ENCODE data around the gene MINK1. TPM values are rescaled to one million over a fixed set of nuclear protein-coding genes. Genes with fewer than 3 reads are reported as not detected.
"Not testable (repeated sequence)": the region's sequence is repeated elsewhere in the genome, so short reads cannot be mapped to it uniquely, and the experiment has no call there.

The MINK1 gene
- total and polyA plus RNA-seq, 2 donors from 2014 or later: 21.2 to 118 TPM

DNA sequence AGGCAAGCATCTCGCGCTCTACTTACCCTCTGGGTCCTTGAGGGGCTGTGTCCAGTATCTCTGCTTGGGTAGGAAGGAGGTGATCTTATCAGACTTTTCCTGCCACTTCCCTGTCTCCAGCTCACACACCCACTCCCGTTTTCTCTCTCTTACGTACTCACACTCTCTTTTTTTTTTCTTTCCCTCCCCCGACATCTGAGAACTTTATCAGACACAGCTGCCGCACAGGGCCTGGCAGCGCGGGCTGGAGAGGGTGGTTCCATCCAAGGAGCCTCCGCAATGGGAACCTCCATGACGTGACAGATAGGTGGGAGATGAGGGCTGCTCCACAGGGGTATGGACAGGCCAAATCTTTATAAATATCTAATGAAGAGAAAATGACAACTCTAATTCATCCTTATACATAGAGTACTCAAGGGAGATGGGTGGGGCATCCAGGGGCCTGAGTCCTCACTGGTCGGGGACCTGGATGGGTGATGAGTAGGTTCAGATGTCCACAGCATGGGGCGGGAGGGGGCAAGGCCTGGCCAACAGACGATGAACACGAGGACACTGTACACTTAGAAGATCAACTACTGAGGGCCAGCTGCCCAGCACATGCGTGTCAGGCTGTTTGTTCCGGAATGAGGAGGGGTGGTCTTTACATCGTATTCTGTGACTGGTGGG, 23.3 kb downstream of the MINK1 start:
- no peaks in the 10 kb centered on the region for H3K9me3 ChIP-seq (ENCODE audit: control insufficient read depth in 2 of 3, insufficient read depth in 1 of 3, low read length in 3 of 3)
- TF ChIP-seq, protein P1, sequence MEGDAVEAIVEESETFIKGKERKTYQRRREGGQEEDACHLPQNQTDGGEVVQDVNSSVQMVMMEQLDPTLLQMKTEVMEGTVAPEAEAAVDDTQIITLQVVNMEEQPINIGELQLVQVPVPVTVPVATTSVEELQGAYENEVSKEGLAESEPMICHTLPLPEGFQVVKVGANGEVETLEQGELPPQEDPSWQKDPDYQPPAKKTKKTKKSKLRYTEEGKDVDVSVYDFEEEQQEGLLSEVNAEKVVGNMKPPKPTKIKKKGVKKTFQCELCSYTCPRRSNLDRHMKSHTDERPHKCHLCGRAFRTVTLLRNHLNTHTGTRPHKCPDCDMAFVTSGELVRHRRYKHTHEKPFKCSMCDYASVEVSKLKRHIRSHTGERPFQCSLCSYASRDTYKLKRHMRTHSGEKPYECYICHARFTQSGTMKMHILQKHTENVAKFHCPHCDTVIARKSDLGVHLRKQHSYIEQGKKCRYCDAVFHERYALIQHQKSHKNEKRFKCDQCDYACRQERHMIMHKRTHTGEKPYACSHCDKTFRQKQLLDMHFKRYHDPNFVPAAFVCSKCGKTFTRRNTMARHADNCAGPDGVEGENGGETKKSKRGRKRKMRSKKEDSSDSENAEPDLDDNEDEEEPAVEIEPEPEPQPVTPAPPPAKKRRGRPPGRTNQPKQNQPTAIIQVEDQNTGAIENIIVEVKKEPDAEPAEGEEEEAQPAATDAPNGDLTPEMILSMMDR (IDR thresholded peaks at IDR 0.05; ENCODE audit: borderline replicate concordance, extremely low read depth, insufficient read depth): no peak
- FAIRE-seq (no peak), DNase-seq (peak in 2 of 5 donors; percentile 42 to 56)
- no peaks in the 10 kb centered on the region for H3K27me3 ChIP-seq (ENCODE audit: control insufficient read depth, insufficient read depth, low read length)
- no peak overlapping the region for H3K4me3 ChIP-seq (ENCODE audit: low read length in 3 of 3)
- peaks cover 0 to 13% (median 4%) of the 10 kb centered on the region in 3 donors for H3K4me1 ChIP-seq (ENCODE audit: control insufficient read depth in 2 of 3, insufficient read depth in 2 of 3, low read depth in 1 of 3, low read length in 3 of 3)
- peaks cover 0 to 4% (median 0%) of the 10 kb centered on the region in 3 donors for H3K36me3 ChIP-seq (ENCODE audit: control insufficient read depth in 2 of 3, insufficient read depth in 3 of 3, low read length in 3 of 3)
- intact Hi-C loops (cut with DNase I): no loop called here
- H3K9ac ChIP-seq (ENCODE audit: low read length in 3 of 3): no peak overlapping the region
- H3K27ac ChIP-seq (ENCODE audit: low read depth in 2 of 2, low read length in 2 of 2): no peak overlapping the region

DNA sequence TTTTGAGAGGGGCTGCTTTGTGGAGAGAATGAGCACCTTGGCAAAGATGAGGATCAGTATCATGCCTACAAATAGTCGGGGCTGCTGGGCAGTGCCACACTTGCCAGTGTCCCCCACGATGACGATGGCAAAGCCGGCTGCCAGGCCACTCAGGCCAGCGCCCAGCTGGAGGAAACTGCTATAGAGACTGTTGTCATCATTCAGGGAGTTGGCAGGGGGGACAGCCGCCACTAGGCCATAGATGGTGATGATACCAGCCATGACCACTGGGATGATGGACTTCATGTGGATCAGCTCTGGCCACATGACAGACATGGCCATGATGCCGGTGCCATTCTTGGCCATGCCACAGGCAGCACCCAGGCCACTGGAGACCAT, 23.8 kb downstream of the MINK1 start:
- Histone ChIP-seq H3K36me3 (ENCODE audit: control insufficient read depth in 2 of 3, insufficient read depth in 3 of 3, low read length in 3 of 3) (peaks cover 0 to 4% (median 0%) of the 10 kb centered on the region in 3 donors), H3K9me3 (ENCODE audit: control insufficient read depth in 2 of 3, insufficient read depth in 1 of 3, low read length in 3 of 3) (no peaks in the 10 kb centered on the region), H3K27ac (ENCODE audit: low read depth in 2 of 2, low read length in 2 of 2) (no peak overlapping the region), H3K27me3 (ENCODE audit: control insufficient read depth, insufficient read depth, low read length) (no peaks in the 10 kb centered on the region), H3K4me3 (ENCODE audit: low read length in 3 of 3) (no peak overlapping the region), H3K4me1 (ENCODE audit: control insufficient read depth in 2 of 3, insufficient read depth in 2 of 3, low read depth in 1 of 3, low read length in 3 of 3) (peaks cover 0 to 11% (median 4%) of the 10 kb centered on the region in 3 donors), H3K9ac (ENCODE audit: low read length in 3 of 3) (no peak overlapping the region)
- FAIRE-seq (no peak), DNase-seq (peak in 1 of 5 donors; percentile 59)
- TF ChIP-seq, protein P1 (IDR thresholded peaks at IDR 0.05; ENCODE audit: borderline replicate concordance, extremely low read depth, insufficient read depth): no peak
- intact Hi-C loops (cut with DNase I): no loop called here

DNA sequence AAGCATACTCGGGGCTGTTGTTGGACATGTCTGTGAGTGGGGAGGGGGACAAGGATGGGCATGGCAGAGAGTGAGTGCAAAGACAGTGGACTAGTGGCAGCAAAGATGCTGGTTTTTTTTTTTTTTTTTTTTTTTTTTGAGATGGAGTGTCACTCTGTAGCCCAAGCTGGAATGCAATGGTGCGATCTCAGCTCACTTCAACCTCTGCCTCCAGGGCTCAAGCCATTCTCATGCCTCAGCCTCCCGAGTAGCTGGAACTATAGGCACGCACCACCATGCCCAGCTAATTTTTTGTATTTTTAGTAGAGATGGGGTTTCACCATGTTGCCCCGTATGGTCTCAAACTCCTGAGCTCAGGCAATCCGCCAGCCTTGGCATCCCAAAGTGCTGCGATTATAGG, 24.2 kb downstream of the MINK1 start:
- H3K4me1 ChIP-seq (ENCODE audit: control insufficient read depth in 2 of 3, insufficient read depth in 2 of 3, low read depth in 1 of 3, low read length in 3 of 3); H3K4me3 ChIP-seq (ENCODE audit: low read length in 3 of 3); H3K27ac ChIP-seq (ENCODE audit: low read depth in 2 of 2, low read length in 2 of 2); H3K36me3 ChIP-seq (ENCODE audit: control insufficient read depth in 2 of 3, insufficient read depth in 3 of 3, low read length in 3 of 3); intact Hi-C loops (cut with DNase I); H3K9me3 ChIP-seq (ENCODE audit: control insufficient read depth in 2 of 3, insufficient read depth in 1 of 3, low read length in 3 of 3); FAIRE-seq; H3K9ac ChIP-seq (ENCODE audit: low read length in 3 of 3); H3K27me3 ChIP-seq (ENCODE audit: control insufficient read depth, insufficient read depth, low read length); DNase-seq: not testable (repeated sequence)

DNA sequence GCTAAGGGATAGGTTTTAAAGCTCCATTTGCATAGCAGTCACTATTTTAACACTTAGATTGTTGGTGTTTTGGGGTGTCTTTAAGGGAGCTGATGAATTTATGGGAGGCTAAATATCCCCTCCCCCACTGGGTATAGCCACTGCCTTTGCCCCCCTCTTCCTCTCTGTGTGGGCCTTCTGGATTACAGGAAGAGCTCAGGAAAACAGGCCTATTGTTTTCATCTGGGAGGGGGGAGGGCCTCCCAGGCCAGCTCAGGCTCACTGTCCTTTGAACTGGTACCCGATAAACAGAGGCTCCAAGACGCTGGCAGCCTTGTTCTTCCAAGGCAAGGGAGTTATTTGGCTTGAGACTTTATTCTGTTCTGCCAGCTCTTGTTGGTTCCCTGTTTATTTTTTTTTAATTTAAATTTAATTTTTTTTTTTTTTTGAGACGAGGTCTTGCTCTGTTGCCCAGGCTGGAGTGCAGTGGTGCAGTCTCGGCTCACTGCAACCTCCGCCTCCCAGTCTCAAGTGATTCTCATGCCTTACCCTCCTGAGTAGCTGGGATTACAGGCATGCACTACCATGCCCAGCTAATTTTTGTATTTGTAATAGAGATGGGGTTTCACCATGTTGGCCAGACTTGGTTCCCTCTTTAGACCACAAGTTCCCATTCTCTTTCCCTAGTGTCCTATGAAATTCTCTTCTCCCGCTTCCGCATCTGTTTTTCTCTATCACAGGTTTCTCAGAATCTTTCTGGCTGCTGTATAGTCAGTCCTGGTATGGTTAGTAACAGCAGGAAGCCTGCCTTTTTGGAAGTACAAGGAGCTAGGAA, 25.1 kb downstream of the MINK1 start:
- Histone ChIP-seq H3K9me3 (ENCODE audit: control insufficient read depth in 2 of 3, insufficient read depth in 1 of 3, low read length in 3 of 3) (no peaks in the 10 kb centered on the region), H3K4me3 (ENCODE audit: low read length in 3 of 3) (no peak overlapping the region), H3K36me3 (ENCODE audit: control insufficient read depth in 2 of 3, insufficient read depth in 3 of 3, low read length in 3 of 3) (peaks cover 0 to 4% (median 0%) of the 10 kb centered on the region in 3 donors), H3K27ac (ENCODE audit: low read depth in 2 of 2, low read length in 2 of 2) (peak overlapping the region; percentile 39 to 62), H3K9ac (ENCODE audit: low read length in 3 of 3) (no peak overlapping the region), H3K27me3 (ENCODE audit: control insufficient read depth, insufficient read depth, low read length) (no peaks in the 10 kb centered on the region), H3K4me1 (ENCODE audit: control insufficient read depth in 2 of 3, insufficient read depth in 2 of 3, low read depth in 1 of 3, low read length in 3 of 3) (peaks cover 0 to 8% (median 4%) of the 10 kb centered on the region in 3 donors)
- no peak for FAIRE-seq
- intact Hi-C loops (cut with DNase I): no loop called here
- DNase-seq: peak in 3 of 5 donors; percentile 56 to 76 (median 62)
- TF ChIP-seq, protein P1 (IDR thresholded peaks at IDR 0.05; ENCODE audit: borderline replicate concordance, extremely low read depth, insufficient read depth): no peak
